ENCODE data around the gene MON1A.

GRCh38 chr3:49906073-49906743, 23.4 kb downstream of the MON1A start:
- no peak for TF ChIP-seq POLR2A (IDR thresholded peaks at IDR 0.05; ENCODE audit: low read depth, low read length)
- no peak for TF ChIP-seq POLR2AphosphoS5 (IDR thresholded peaks at IDR 0.05; ENCODE audit: low read depth, low read length)
